Measurements from ENCODE around the gene DAB2.

- no peak for TF ChIP-seq EZH2 (IDR thresholded peaks at IDR 0.05; ENCODE audit: low read length, missing control alignments)
- TF ChIP-seq, protein P1, sequence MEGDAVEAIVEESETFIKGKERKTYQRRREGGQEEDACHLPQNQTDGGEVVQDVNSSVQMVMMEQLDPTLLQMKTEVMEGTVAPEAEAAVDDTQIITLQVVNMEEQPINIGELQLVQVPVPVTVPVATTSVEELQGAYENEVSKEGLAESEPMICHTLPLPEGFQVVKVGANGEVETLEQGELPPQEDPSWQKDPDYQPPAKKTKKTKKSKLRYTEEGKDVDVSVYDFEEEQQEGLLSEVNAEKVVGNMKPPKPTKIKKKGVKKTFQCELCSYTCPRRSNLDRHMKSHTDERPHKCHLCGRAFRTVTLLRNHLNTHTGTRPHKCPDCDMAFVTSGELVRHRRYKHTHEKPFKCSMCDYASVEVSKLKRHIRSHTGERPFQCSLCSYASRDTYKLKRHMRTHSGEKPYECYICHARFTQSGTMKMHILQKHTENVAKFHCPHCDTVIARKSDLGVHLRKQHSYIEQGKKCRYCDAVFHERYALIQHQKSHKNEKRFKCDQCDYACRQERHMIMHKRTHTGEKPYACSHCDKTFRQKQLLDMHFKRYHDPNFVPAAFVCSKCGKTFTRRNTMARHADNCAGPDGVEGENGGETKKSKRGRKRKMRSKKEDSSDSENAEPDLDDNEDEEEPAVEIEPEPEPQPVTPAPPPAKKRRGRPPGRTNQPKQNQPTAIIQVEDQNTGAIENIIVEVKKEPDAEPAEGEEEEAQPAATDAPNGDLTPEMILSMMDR (conservative IDR thresholded peaks at IDR 0.05 in 1 of 2, IDR thresholded peaks at IDR 0.05 in 1 of 2; ENCODE audit: low read depth in 1 of 2, low read length in 2 of 2), result no peak
Observed at GRCh38 chr5:39461007-39461682, 36.4 kb upstream of the DAB2 start.

Data from fibroblast of lung (primary cell).